B cell (primary cell): ENCODE data around the gene PPM1M. TPM values are rescaled to one million over a fixed set of nuclear protein-coding genes. Genes with fewer than 3 reads are reported as not detected.

Experiments used
- ATAC-seq: fragments of 200-7000 bp; cut with Tn5 transposase; one replicate; pipeline ENCODE4 v1.10.0; 2021; ENCODE audit warnings: low read depth, mild to moderate bottlenecking, moderate number of reproducible peaks, moderate library complexity
- CTCF ChIA-PET: fragments of 350-600 bp; sonication (Branson Sonifier 250); formaldehyde crosslinking; loops from one replicate; lab custom pipeline; 2021; ENCODE audit warnings: antibody characterized with exemption, inconsistent platforms; lab: Charles Lee
- POLR2A ChIA-PET: fragments of 350-600 bp; sonication (Branson Sonifier 250); formaldehyde crosslinking; loops from one replicate; lab custom pipeline; 2021; ENCODE audit warnings: antibody characterized with exemption; lab: Charles Lee
- DNase-seq: peaks from one replicate; pipeline ENCODE4 v3.0.0; 2013
- H2AFZ ChIP-seq: 2 replicates; pipeline ENCODE4 v1.6.1; 2012; ENCODE audit warnings: mild to moderate bottlenecking, low read depth, low read length; ENCODE audit not compliant: insufficient read depth, poor library complexity, severe bottlenecking
- H3K27ac ChIP-seq, 2 donors: 1 replicate in 1 of 2; 2 replicates in 1 of 2; pipeline ENCODE4 v1.5.1; 2012 to 2013; ENCODE audit warnings: low read length in 2 of 2, mild to moderate bottlenecking in 2 of 2, moderate library complexity in 1 of 2
- H3K27me3 ChIP-seq, 4 experiments: fragments of 200-600 bp in 1 of 4; sonication (generic) in 1 of 4; replicated peaks in 1 of 4; 1 replicate in 2 of 4; 2 replicates in 2 of 4; pipeline versions ENCODE4 v1.6.1 to v1.7.0; 2013 to 2016; ENCODE audit warnings: low read length in 3 of 4, mild to moderate bottlenecking in 2 of 4, mixed read lengths in 1 of 4, moderate library complexity in 1 of 4; ENCODE audit not compliant: insufficient read depth in 4 of 4, control insufficient read depth in 3 of 4; ENCODE audit errors: control extremely low read depth in 1 of 4
- H3K36me3 ChIP-seq, 2 experiments: replicated peaks in 1 of 2; 1 replicate in 1 of 2; 2 replicates in 1 of 2; pipeline versions ENCODE4 v1.6.1 to v1.7.1; 2013; ENCODE audit warnings: low read length in 1 of 2; ENCODE audit not compliant: insufficient read depth in 2 of 2, control insufficient read depth in 1 of 2; ENCODE audit errors: control extremely low read depth in 1 of 2, extremely low read depth in 1 of 2
- H3K4me1 ChIP-seq, 2 donors: fragments of 200-600 bp in 1 of 2; sonication (generic) in 1 of 2; 1 replicate in 1 of 2; 2 replicates in 1 of 2; pipeline versions ENCODE4 v1.5.1 to v1.6.1; 2013 to 2017; ENCODE audit warnings: low read length in 2 of 2; ENCODE audit not compliant: control insufficient read depth in 2 of 2, insufficient read depth in 2 of 2
- H3K4me2 ChIP-seq: replicated peaks from 2 replicates; pipeline ENCODE3; 2012; ENCODE audit warnings: mild to moderate bottlenecking, low read depth, low read length; ENCODE audit not compliant: poor library complexity, severe bottlenecking
- H3K4me3 ChIP-seq, 5 experiments: fragments of 200-600 bp in 1 of 5; sonication (generic) in 1 of 5; 1 replicate in 3 of 5; 2 replicates in 2 of 5; pipeline versions ENCODE4 v1.5.1 to v1.7.0; 2011 to 2016; ENCODE audit warnings: low read length in 4 of 5, mild to moderate bottlenecking in 4 of 5, low read depth in 2 of 5, control low read depth in 1 of 5, moderate library complexity in 1 of 5; ENCODE audit not compliant: insufficient read depth in 1 of 5; ENCODE audit errors: control extremely low read depth in 1 of 5, extremely low read depth in 1 of 5
- H3K79me2 ChIP-seq: fragments of 200-600 bp; sonication (generic); one replicate; pipeline ENCODE4 v1.6.0; 2016; ENCODE audit warnings: low read length; ENCODE audit not compliant: control insufficient read depth, insufficient read depth
- H3K9ac ChIP-seq: fragments of 200-600 bp; sonication (generic); 2 replicates; pipeline ENCODE4 v1.6.1; 2017; ENCODE audit warnings: mild to moderate bottlenecking, low read length, moderate library complexity
- H3K9me3 ChIP-seq, 3 donors: one replicate each; pipeline versions ENCODE4 v1.6.1 to v1.7.1; 2013; ENCODE audit warnings: low read length in 2 of 3; ENCODE audit not compliant: control insufficient read depth in 2 of 3, insufficient read depth in 1 of 3; ENCODE audit errors: control extremely low read depth in 1 of 3
- H4K20me1 ChIP-seq: 2 replicates; pipeline ENCODE4 v1.6.0; 2012; ENCODE audit warnings: mild to moderate bottlenecking, low read length; ENCODE audit not compliant: insufficient read depth, control insufficient read depth, poor library complexity, severe bottlenecking
- H3K27ac Mint-ChIP-seq: one replicate; pipeline ENCODE4 v1.8.0; 2021; ENCODE audit warnings: mixed read lengths
- H3K27me3 Mint-ChIP-seq: one replicate; pipeline ENCODE4 v1.8.0; 2021; ENCODE audit warnings: mixed read lengths
- H3K4me1 Mint-ChIP-seq: one replicate; pipeline ENCODE4 v1.8.0; 2021; ENCODE audit warnings: mixed read lengths
- H3K4me3 Mint-ChIP-seq: one replicate; pipeline ENCODE4 v1.8.0; 2021; ENCODE audit warnings: mixed read lengths
- H3K9me3 Mint-ChIP-seq: one replicate; pipeline ENCODE4 v1.8.0; 2022; ENCODE audit warnings: mixed read lengths; ENCODE audit not compliant: insufficient read depth
- EZH2 ChIP-seq: IDR thresholded peaks from 2 replicates; pipeline ENCODE4 v1.6.1; 2012; ENCODE audit warnings: borderline replicate concordance, low read depth, mild to moderate bottlenecking, moderate library complexity, low read length; ENCODE audit not compliant: insufficient read depth, poor library complexity, severe bottlenecking
- WGBS: methylation state at CpG from one replicate; pipeline ENCODE4 v1.1.5; 2013; ENCODE audit warnings: missing lambda C conversion rate; ENCODE audit not compliant: insufficient coverage; 5-methylcytosine and 5-hydroxymethylcytosine counted together
- intact Hi-C: fragments of 100-400 bp; cut with micrococcal nuclease; formaldehyde crosslinking; loops from one replicate; pipeline ENCODE4 v1.10.0; 2022
- polyA plus RNA-seq: library from polyadenylated mRNA; depleted of rRNA; stranded (reverse); fragments of >200 nt; gene quantifications from 2 replicates; pipeline ENCODE4 v1.2.3, GENCODE V29; 2012
- total RNA-seq, 2 donors: library from RNA; stranded (reverse); fragments of 120-200 nt in 1 of 2; gene quantifications; 1 replicate in 1 of 2; 2 replicates in 1 of 2; pipeline versions ENCODE4 v1.2.3 to v1.2.4, GENCODE V29; 2013 to 2022
- TF ChIP-seq, protein P1 (sequence below): fragments of 200-600 bp; IDR thresholded peaks from one replicate; pipeline ENCODE4 v1.8.0; 2022; ENCODE audit warnings: antibody characterized with exemption, mild to moderate bottlenecking

PPM1M gene
- total and polyA plus RNA-seq, 2 donors (not counting 1 experiment from before 2014, with no cell fraction given): 45.0 to 65.2 TPM

DNA sequence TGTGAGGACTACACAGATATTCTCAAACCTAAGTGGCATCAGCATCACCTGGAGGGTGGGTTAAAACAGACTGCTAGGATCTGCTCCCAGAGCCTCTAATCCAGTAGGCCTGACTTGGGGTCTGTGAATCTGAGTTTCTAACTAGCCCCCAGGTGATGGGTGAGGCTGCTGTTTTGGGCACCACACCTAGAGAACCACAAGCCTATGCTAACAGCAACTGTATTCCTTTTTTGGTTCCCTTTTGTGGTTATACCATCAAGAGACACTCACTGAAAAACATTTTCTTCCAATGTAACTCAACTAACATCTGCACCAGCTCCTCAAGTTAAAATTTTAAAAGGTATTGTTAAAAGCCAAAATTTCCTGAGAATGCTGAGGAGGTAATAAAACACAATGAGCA lies 16.9 kb downstream of the PPM1M start:
- Histone ChIP-seq H3K27me3 (no peaks in the 10 kb centered on the region), H3K4me1 (peaks cover 23 to 37% of the 10 kb centered on the region in 2 donors), H3K4me2 (peak overlapping the region; percentile 53), H3K4me3 (peak overlapping the region in 2 of 5 experiments; percentile 17 to 27), H3K9ac (peak overlapping the region; percentile 28), H3K27ac (peak overlapping the region; percentile 51 to 64), H3K36me3 (peaks cover 31 to 92% of the 10 kb centered on the region in 2 experiments), H3K9me3 (no peaks in the 10 kb centered on the region), H2AFZ (no peak overlapping the region), H3K79me2 (peaks cover 98% of the 10 kb centered on the region), H4K20me1 (peaks cover 54% of the 10 kb centered on the region)
- Mint-ChIP-seq H3K27me3 (no peaks in the 10 kb centered on the region), H3K9me3 (no peaks in the 10 kb centered on the region), H3K27ac (peak overlapping the region; percentile 80), H3K4me1 (peaks cover 38% of the 10 kb centered on the region), H3K4me3 (peak overlapping the region; percentile 57)
- CTCF ChIA-PET: interaction anchor here (0.9 to 1.8 kb wide), 3 partner anchors 9 to 77 kb away, joined by 3 to 4 read pairs (median 4); partner anchors contain the start of gene WDR82
- DNase-seq: peak; percentile 36
- POLR2A ChIA-PET: interaction anchor here (0.6 to 1.0 kb wide), 2 partner anchors 9 to 67 kb away, joined by 3 to 4 read pairs; no protein-coding TSS in a partner anchor
- TF ChIP-seq, protein P1, sequence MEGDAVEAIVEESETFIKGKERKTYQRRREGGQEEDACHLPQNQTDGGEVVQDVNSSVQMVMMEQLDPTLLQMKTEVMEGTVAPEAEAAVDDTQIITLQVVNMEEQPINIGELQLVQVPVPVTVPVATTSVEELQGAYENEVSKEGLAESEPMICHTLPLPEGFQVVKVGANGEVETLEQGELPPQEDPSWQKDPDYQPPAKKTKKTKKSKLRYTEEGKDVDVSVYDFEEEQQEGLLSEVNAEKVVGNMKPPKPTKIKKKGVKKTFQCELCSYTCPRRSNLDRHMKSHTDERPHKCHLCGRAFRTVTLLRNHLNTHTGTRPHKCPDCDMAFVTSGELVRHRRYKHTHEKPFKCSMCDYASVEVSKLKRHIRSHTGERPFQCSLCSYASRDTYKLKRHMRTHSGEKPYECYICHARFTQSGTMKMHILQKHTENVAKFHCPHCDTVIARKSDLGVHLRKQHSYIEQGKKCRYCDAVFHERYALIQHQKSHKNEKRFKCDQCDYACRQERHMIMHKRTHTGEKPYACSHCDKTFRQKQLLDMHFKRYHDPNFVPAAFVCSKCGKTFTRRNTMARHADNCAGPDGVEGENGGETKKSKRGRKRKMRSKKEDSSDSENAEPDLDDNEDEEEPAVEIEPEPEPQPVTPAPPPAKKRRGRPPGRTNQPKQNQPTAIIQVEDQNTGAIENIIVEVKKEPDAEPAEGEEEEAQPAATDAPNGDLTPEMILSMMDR: no peak
- TF ChIP-seq EZH2: no peak
- intact Hi-C loops: no loop called here
- peak; percentile 31 for ATAC-seq

DNA sequence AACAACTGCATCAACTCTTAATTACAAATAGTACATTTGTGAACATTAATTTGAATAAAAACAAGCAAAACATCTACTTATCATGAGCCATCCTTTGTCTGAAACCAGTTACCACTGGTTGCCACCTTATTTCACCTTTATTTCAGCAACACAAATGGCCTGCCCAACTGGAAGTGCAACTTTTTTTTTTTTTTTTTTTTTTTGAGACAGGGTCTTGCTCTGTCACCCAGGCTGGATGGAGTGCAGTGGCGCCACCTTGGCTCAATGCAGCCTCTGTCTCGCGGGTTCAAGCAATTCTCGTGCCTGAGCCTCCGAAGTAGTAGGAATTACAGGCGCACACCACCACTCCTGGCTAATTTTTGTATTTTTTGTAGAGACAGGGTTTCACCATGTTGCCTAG lies 19.8 kb downstream of the PPM1M start:
- no peaks in the 10 kb centered on the region for H3K9me3 ChIP-seq
- Mint-ChIP-seq H3K4me3 (no peak overlapping the region), H3K27me3 (no peaks in the 10 kb centered on the region), H3K9me3 (no peaks in the 10 kb centered on the region), H3K4me1 (peaks cover 59% of the 10 kb centered on the region), H3K27ac (no peak overlapping the region)
- H3K27me3 ChIP-seq: no peaks in the 10 kb centered on the region
- intact Hi-C loops: no loop called here
- no peak for ATAC-seq
- no peak overlapping the region for H3K9ac ChIP-seq
- DNase-seq: no peak
- peaks cover 98% of the 10 kb centered on the region for H3K79me2 ChIP-seq
- H3K4me3 ChIP-seq: no peak overlapping the region
- ChIA-PET CTCF (no interaction called here), POLR2A (no interaction called here)
- peak overlapping the region in 1 of 2 donors; percentile 17 for H3K27ac ChIP-seq
- 97% methylated on average over 5 of the region's 6 CpGs for WGBS
- no peak overlapping the region for H2AFZ ChIP-seq
- peaks cover 58% of the 10 kb centered on the region for H4K20me1 ChIP-seq
- H3K4me2 ChIP-seq: no peak overlapping the region
- peaks cover 17 to 88% of the 10 kb centered on the region in 2 experiments for H3K36me3 ChIP-seq
- peaks cover 30 to 42% of the 10 kb centered on the region in 2 donors for H3K4me1 ChIP-seq
- TF ChIP-seq, protein P1: no peak
- TF ChIP-seq EZH2: no peak
